ENCODE measurements around the gene CEP152.

CEP152 gene

DNA sequence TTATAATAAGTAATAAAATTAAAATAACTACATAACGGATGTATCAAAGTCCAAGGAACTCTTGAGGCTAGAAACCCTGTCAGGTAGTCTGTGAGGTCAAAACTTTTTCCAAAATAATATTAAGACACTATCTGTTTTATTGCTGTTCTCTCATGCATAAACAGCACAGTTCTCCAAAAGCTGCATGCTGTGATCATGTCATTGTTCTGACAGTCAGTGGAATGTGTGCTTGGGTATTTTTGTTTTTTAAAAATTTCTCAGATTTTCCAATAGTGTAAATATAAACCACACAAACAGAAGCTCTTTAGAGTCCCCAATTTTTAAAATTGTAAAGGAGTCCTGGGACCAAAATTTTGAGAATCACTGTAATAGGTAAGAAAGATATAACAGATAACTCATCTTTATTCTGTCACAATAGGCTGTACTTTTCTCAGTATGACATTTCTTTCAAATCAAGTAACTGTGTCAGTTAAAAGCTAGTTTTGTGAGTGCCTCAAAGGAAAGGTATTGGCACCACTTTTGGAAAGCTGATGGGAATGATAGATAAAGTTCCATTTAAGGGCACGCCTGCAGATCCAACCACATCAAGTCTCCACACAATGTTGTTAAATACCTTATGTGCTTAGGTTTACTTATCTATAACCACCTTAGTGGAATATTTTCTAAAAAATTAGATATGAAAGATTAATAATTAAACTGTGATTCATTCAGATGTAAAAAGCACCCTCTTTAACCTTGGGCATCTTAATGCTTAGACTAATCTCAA, 49.3 kb downstream of the CEP152 start:
- Histone ChIP-seq H3K4me3 (ENCODE audit: low read depth in 1 of 2, low read length in 2 of 2) (no peak overlapping the region), H3K27me3 (ENCODE audit: control insufficient read depth in 1 of 2, insufficient read depth in 2 of 2, low read length in 2 of 2) (no peaks in the 10 kb centered on the region), H3K4me1 (ENCODE audit: insufficient read depth, low read length) (no peaks in the 10 kb centered on the region), H3K9me3 (ENCODE audit: low read length) (no peaks in the 10 kb centered on the region), H3K27ac (ENCODE audit: low read depth, low read length) (no peak overlapping the region), H3K36me3 (ENCODE audit: insufficient read depth, low read length) (no peaks in the 10 kb centered on the region), H3K9ac (ENCODE audit: low read length) (no peak overlapping the region)

DNA sequence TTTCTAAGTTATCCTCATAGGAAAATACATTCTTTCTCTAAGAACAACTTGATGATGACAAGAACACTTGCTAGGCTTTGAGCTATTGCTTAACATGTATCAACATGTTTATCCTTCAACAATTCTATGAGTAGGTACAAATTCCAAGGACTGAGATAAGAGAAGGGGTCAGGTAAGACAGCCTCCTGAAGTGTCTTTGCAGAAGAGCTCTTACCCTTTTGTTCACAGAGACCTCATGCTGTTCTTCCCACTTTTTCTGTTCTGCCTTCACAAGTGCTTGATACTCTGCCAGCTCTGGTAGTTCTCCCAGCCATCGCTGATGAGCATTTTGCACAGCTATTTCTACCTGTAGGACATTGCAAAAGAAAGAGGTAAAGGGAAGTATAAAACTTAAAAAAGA, 50.9 kb downstream of the CEP152 start:
- peaks cover 7% of the 10 kb centered on the region for H3K36me3 ChIP-seq (ENCODE audit: insufficient read depth, low read length)
- H3K27me3 ChIP-seq (ENCODE audit: control insufficient read depth in 1 of 2, insufficient read depth in 2 of 2, low read length in 2 of 2), result no peaks in the 10 kb centered on the region
- no peak overlapping the region for H3K4me3 ChIP-seq (ENCODE audit: low read depth in 1 of 2, low read length in 2 of 2)
- no peaks in the 10 kb centered on the region for H3K9me3 ChIP-seq (ENCODE audit: low read length)
- H3K4me1 ChIP-seq (ENCODE audit: insufficient read depth, low read length), result no peaks in the 10 kb centered on the region
- H3K9ac ChIP-seq (ENCODE audit: low read length), result no peak overlapping the region
- H3K27ac ChIP-seq (ENCODE audit: low read depth, low read length), result no peak overlapping the region

DNA sequence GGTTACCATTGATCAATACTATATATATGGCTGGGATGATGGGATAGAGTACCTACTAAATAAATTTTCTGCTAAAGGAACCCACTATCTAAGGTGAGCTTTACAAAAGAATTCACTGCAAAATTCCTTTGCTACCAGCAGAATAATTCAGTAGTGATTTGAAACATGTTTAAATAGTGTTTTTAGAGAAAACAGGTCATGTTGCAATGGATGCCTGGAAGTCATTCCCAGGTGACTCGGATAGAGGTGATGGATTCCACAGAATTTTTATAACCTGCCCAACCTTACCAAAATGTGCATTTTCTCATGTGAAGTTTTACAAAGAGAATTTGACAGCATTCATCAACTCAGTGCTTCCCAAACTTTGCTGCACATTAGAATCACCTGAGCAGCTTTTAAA, 53.2 kb downstream of the CEP152 start:
- Histone ChIP-seq H3K4me1 (ENCODE audit: insufficient read depth, low read length) (no peaks in the 10 kb centered on the region), H3K27me3 (ENCODE audit: control insufficient read depth in 1 of 2, insufficient read depth in 2 of 2, low read length in 2 of 2) (no peaks in the 10 kb centered on the region), H3K4me3 (ENCODE audit: low read depth in 1 of 2, low read length in 2 of 2) (no peak overlapping the region), H3K36me3 (ENCODE audit: insufficient read depth, low read length) (peaks cover 7% of the 10 kb centered on the region), H3K27ac (ENCODE audit: low read depth, low read length) (no peak overlapping the region), H3K9ac (ENCODE audit: low read length) (no peak overlapping the region), H3K9me3 (ENCODE audit: low read length) (no peaks in the 10 kb centered on the region)

DNA sequence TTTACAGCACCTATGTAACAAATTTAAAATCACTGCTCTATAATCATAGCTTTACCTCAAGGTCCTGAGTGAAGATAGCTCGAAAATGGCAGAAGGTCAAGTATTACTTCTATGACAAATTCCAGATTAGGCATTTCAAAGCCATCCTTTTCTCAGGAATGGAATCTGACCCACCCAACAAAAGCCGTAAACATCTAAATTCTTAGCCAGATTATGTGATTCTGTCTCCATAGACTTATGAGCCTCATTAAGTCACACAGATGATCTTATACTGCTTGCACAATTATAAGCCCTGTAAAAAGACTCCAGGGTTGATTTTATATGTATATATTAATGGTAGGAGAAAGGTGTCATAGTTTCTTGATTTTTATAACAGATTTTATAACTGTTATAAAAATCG, 56.9 kb downstream of the CEP152 start:
- Histone ChIP-seq H3K9ac (ENCODE audit: low read length) (no peak overlapping the region), H3K27me3 (ENCODE audit: control insufficient read depth in 1 of 2, insufficient read depth in 2 of 2, low read length in 2 of 2) (no peaks in the 10 kb centered on the region), H3K4me1 (ENCODE audit: insufficient read depth, low read length) (no peaks in the 10 kb centered on the region), H3K36me3 (ENCODE audit: insufficient read depth, low read length) (peaks cover 7% of the 10 kb centered on the region), H3K9me3 (ENCODE audit: low read length) (no peaks in the 10 kb centered on the region), H3K4me3 (ENCODE audit: low read depth in 1 of 2, low read length in 2 of 2) (no peak overlapping the region), H3K27ac (ENCODE audit: low read depth, low read length) (no peak overlapping the region)

DNA sequence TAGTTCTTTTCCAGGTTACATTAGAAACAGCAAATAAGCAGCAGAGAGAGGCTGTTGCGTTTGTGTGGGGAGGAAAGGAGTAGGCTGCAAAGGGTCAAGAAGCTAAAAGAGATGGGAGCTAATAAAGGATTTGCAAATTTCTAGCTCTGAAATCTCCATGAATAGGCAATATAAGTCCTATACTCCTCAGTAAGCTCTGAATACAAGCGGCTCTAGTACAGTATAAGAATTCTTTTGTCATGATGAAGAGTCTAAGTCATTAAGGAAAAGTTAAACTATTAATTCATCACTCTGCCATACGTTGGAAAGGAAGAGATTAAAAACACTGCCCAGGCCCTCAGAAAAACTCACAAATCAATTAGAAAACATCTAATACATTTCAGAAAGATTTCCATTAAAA, 59.3 kb downstream of the CEP152 start:
- H3K36me3 ChIP-seq (ENCODE audit: insufficient read depth, low read length), result peaks cover 7% of the 10 kb centered on the region
- H3K9ac ChIP-seq (ENCODE audit: low read length), result no peak overlapping the region
- H3K27ac ChIP-seq (ENCODE audit: low read depth, low read length), result no peak overlapping the region
- no peaks in the 10 kb centered on the region for H3K27me3 ChIP-seq (ENCODE audit: control insufficient read depth in 1 of 2, insufficient read depth in 2 of 2, low read length in 2 of 2)
- no peaks in the 10 kb centered on the region for H3K4me1 ChIP-seq (ENCODE audit: insufficient read depth, low read length)
- no peak overlapping the region for H3K4me3 ChIP-seq (ENCODE audit: low read depth in 1 of 2, low read length in 2 of 2)
- no peaks in the 10 kb centered on the region for H3K9me3 ChIP-seq (ENCODE audit: low read length)

DNA sequence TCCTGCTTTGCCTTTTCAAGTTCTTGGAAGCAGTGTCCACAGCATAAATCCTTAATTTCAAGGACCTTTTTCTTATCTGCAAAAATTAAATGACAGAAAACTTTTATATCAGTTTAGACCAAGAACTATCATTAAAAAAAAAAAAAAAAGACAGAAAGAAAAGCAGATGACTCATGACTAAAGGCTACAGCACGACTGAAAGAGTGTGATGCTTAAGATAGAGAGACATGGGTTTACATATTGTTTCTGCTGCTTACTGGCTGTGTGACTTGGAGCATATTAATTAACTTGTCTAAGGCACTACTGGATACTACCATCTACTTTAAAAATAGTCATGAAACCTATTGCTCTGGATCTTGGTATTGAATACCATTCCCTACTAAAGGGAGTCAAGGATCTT, 62.3 kb downstream of the CEP152 start:
- H3K4me3 ChIP-seq (ENCODE audit: low read depth in 1 of 2, low read length in 2 of 2), result no peak overlapping the region
- H3K36me3 ChIP-seq (ENCODE audit: insufficient read depth, low read length), result no peaks in the 10 kb centered on the region
- H3K4me1 ChIP-seq (ENCODE audit: insufficient read depth, low read length), result no peaks in the 10 kb centered on the region

DNA sequence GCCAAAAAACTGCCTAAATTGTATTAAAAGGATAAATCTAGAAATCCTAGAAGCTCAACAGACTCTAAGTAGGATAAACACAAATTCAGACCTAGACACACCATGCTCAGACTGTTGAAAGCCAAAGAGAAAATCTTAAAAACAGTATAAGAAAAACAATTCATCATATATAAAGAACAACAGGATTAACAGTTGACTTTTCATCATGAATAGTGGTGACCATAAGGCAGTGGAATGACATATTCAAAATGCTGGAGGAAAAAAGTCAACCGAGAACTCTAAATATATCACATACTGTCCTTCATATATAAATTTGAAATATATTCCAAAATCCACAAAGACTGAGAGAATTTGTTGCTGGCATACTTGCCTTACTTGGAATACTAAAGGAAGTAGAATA, 77.3 kb downstream of the CEP152 start:
- Histone ChIP-seq H3K27me3 (ENCODE audit: control insufficient read depth in 1 of 2, insufficient read depth in 2 of 2, low read length in 2 of 2) (no peaks in the 10 kb centered on the region), H3K9ac (ENCODE audit: low read length) (no peak overlapping the region), H3K4me3 (ENCODE audit: low read depth in 1 of 2, low read length in 2 of 2) (no peak overlapping the region), H3K4me1 (ENCODE audit: insufficient read depth, low read length) (no peaks in the 10 kb centered on the region), H3K9me3 (ENCODE audit: low read length) (no peaks in the 10 kb centered on the region), H3K27ac (ENCODE audit: low read depth, low read length) (no peak overlapping the region), H3K36me3 (ENCODE audit: insufficient read depth, low read length) (no peaks in the 10 kb centered on the region)

More for the DNA sequence above, 62.3 kb downstream of the CEP152 start:
- Histone ChIP-seq H3K27me3 (ENCODE audit: control insufficient read depth in 1 of 2, insufficient read depth in 2 of 2, low read length in 2 of 2) (no peaks in the 10 kb centered on the region), H3K27ac (ENCODE audit: low read depth, low read length) (no peak overlapping the region), H3K9ac (ENCODE audit: low read length) (no peak overlapping the region), H3K9me3 (ENCODE audit: low read length) (no peaks in the 10 kb centered on the region)

DNA sequence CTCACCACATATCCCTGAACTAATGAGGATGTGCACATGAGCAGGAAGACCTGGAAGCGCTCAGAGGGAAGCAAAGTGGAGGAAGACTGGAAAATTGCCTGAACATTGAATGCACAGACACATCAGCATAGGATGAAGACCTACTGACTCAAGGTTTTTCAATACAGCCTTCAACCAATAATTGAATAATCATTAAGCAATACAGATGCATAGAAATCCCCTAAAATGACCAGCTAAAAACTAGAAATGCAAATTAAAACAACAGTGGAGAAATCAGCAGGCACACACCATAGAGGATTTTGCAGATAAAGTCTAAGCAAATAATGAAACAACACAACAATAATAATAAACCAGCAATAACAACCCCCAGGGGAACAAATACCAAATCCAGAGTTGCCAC, 80.4 kb downstream of the CEP152 start:
- Histone ChIP-seq H3K27ac (ENCODE audit: low read depth, low read length) (no peak overlapping the region), H3K9me3 (ENCODE audit: low read length) (no peaks in the 10 kb centered on the region), H3K9ac (ENCODE audit: low read length) (no peak overlapping the region), H3K4me3 (ENCODE audit: low read depth in 1 of 2, low read length in 2 of 2) (no peak overlapping the region), H3K27me3 (ENCODE audit: control insufficient read depth in 1 of 2, insufficient read depth in 2 of 2, low read length in 2 of 2) (no peaks in the 10 kb centered on the region), H3K36me3 (ENCODE audit: insufficient read depth, low read length) (no peaks in the 10 kb centered on the region), H3K4me1 (ENCODE audit: insufficient read depth, low read length) (no peaks in the 10 kb centered on the region)

DNA sequence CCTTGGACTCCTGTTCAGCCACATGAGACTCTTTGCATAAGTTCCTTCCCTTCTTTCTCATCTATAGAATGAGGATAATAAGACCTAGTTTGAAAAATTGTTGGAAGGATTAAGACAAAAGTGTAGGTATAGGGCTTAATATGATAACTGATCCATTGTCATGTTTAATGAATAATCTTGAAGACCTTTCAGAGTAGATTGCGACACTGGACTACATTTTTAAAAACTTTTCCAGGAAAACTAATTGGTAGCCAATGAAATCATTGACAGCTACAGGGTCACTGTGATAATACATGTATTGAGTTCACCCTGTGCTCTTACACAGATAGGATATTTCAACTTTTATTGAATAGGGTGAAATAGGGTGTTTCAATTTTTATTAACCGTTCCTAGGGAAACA, 86.9 kb downstream of the CEP152 start:
- no peaks in the 10 kb centered on the region for H3K4me1 ChIP-seq (ENCODE audit: insufficient read depth, low read length)
- no peak overlapping the region for H3K9ac ChIP-seq (ENCODE audit: low read length)
- no peak overlapping the region for H3K4me3 ChIP-seq (ENCODE audit: low read depth in 1 of 2, low read length in 2 of 2)
- no peaks in the 10 kb centered on the region for H3K36me3 ChIP-seq (ENCODE audit: insufficient read depth, low read length)
- H3K9me3 ChIP-seq (ENCODE audit: low read length), result no peaks in the 10 kb centered on the region
- no peak overlapping the region for H3K27ac ChIP-seq (ENCODE audit: low read depth, low read length)
- no peaks in the 10 kb centered on the region for H3K27me3 ChIP-seq (ENCODE audit: control insufficient read depth in 1 of 2, insufficient read depth in 2 of 2, low read length in 2 of 2)

DNA sequence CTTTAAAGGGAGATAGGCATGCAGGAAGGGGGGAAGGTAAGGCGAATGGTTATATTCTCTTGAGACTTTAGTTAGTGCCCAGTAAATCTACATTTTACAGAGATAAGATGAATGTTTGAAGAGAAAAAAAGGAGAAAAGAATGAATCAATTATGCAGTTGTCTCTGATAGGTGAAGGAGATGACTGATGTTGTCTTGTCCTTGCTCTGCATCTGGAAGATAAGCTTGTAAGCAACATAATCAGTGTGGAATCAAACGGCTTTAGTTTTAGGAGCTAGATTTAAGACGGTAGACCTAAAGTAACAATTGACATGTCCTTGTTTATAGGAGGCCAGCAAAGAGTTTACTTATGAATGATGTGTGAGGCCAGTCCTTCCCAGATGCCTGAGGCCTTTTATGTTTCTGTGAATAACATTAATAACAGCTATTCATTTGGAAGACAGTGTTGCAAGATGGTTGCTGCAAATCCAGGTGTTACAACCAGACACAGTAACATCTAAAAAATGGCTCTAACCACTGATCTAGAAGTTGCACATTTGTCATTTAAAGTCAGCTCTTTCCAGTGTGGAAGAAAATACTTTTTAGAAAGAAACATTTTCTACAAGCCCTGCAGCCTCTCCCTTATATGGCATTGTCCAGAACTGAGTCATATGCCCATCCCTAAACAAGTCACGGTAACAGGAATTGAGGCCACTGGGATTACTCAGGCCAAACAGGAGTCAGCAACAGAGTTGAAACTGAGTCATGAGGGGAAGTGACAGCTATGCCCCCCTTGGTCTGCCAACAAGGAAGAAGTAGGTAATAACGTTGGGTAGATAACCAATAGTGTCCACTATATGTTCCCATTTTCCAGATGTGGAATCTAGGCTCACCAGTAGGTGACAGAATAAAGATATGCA, 87.9 kb downstream of the CEP152 start:
- Histone ChIP-seq H3K27ac (ENCODE audit: low read depth, low read length) (no peak overlapping the region), H3K4me3 (ENCODE audit: low read depth in 1 of 2, low read length in 2 of 2) (no peak overlapping the region), H3K36me3 (ENCODE audit: insufficient read depth, low read length) (no peaks in the 10 kb centered on the region), H3K9ac (ENCODE audit: low read length) (no peak overlapping the region), H3K4me1 (ENCODE audit: insufficient read depth, low read length) (no peaks in the 10 kb centered on the region), H3K27me3 (ENCODE audit: control insufficient read depth in 1 of 2, insufficient read depth in 2 of 2, low read length in 2 of 2) (no peaks in the 10 kb centered on the region), H3K9me3 (ENCODE audit: low read length) (no peaks in the 10 kb centered on the region)

DNA sequence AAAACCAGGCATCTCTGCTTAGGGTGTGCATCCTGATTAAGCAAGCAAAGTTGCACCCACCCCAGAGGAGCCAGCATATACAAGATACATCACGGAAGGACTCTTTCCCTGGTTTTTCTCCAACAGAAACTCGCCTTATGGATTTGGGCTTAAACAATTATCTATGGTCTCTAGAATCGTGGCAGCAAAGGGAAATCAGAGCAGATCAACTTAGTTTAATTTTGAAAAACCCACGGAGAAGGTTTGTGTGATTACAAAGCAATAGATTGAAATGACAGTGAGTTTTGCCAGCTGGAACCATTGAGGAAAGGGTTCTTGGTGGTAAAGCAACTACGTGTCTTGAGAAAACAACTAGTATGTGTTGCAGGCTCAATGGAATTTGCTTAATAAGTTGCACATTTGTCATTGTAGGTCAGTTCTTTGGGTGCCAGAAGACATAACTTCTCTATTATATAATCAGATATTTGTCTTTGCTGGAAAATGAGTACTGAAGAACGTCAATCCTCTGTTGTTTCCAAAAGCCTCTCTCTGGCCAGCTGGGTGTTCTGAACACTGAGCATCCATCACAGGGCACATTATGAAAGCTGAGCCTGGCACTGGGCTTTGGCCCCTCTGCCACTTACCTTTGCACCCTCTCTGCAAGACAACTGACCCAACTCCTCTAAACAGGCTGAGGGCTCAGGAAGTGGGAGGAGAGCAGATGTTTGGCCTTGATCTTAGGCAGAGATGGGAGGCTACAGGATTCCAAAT, 89.6 kb downstream of the CEP152 start:
- no peaks in the 10 kb centered on the region for H3K36me3 ChIP-seq (ENCODE audit: insufficient read depth, low read length)
- H3K9me3 ChIP-seq (ENCODE audit: low read length), result no peaks in the 10 kb centered on the region
- H3K4me3 ChIP-seq (ENCODE audit: low read depth in 1 of 2, low read length in 2 of 2), result peak overlapping the region in 1 of 2 donors; percentile 16
- no peaks in the 10 kb centered on the region for H3K4me1 ChIP-seq (ENCODE audit: insufficient read depth, low read length)
- no peak overlapping the region for H3K27ac ChIP-seq (ENCODE audit: low read depth, low read length)
- no peaks in the 10 kb centered on the region for H3K27me3 ChIP-seq (ENCODE audit: control insufficient read depth in 1 of 2, insufficient read depth in 2 of 2, low read length in 2 of 2)
- H3K9ac ChIP-seq (ENCODE audit: low read length), result no peak overlapping the region
